Testis (tissue), 2 donors: ENCODE data around the gene SLC22A1.

Experiments
- POLR2A ChIP-seq: fragments of 450-650 bp; IDR thresholded peaks from one replicate; pipeline ENCODE4 v1.6.1; 2017; ENCODE audit warnings: antibody characterized with exemption, mild to moderate bottlenecking, moderate library complexity
- TF ChIP-seq, protein P1 (sequence below), 3 experiments: fragments of 450-650 bp in 2 of 3; fragments of 200-600 bp in 1 of 3; sonication (generic) in 1 of 3; IDR thresholded peaks; one replicate each; pipeline ENCODE4 v1.5.1; 2016 to 2019; ENCODE audit warnings: antibody characterized with exemption in 3 of 3, mild to moderate bottlenecking in 2 of 3, moderate library complexity in 1 of 3

DNA sequence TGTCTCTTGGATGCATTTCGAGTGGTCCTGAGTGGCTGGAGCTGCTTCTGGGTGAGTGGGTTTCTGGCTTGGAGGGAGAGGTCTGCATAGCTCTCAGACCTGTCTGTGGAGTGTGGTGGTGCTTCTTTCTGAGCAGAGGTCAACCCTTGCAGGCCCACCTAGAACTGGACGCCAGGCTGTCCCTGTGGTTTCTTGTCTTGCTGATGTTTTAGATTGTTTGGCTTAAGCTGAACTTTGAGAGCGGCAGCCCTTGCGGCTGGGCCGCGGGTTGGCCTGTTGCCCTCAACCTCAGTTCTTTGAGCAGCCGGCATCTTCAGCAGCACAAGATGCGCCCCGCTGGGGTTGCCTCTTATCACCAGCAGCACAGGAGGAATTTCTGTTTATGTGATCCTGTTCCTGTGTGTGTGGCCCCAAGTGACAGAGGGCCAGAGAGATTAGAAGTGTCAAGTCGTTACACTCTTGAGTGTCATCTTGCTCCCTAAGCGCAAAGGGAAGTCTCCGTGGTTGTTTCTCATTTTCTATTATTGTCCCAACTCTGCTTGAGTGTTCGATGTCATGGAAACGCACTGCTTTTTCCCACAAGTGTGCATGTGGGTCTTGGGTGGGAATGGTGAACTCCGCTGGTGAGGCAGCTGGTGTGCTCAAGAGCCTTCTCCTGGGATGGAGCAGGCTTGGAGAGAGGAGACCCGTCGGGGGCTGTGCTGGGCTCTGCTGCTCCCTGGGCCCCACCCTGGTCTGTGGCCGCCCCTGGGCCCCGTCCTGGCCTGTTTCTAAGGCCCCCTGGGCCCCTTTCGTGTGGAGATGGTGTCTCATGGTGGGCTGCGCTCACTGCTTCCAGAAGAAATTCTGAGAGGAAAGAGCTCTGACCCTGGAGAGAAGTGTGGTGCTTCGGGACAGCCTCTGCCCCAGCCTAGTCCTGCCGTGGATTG, 20.1 kb upstream of the SLC22A1 start:
- TF ChIP-seq, protein P1, sequence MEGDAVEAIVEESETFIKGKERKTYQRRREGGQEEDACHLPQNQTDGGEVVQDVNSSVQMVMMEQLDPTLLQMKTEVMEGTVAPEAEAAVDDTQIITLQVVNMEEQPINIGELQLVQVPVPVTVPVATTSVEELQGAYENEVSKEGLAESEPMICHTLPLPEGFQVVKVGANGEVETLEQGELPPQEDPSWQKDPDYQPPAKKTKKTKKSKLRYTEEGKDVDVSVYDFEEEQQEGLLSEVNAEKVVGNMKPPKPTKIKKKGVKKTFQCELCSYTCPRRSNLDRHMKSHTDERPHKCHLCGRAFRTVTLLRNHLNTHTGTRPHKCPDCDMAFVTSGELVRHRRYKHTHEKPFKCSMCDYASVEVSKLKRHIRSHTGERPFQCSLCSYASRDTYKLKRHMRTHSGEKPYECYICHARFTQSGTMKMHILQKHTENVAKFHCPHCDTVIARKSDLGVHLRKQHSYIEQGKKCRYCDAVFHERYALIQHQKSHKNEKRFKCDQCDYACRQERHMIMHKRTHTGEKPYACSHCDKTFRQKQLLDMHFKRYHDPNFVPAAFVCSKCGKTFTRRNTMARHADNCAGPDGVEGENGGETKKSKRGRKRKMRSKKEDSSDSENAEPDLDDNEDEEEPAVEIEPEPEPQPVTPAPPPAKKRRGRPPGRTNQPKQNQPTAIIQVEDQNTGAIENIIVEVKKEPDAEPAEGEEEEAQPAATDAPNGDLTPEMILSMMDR (IDR thresholded peaks at IDR 0.05), result no peak
- TF ChIP-seq POLR2A, result no peak
